SK-N-SH (cell line): ENCODE measurements around the gene SNX32. TPM values are rescaled to one million over a fixed set of nuclear protein-coding genes. Genes with fewer than 3 reads are reported as not detected.
A peak's percentile ranks its signal among the peaks of the same experiment; 100 is the strongest.

Source experiments
- CTCF ChIA-PET: fragments of 300-600, 350-600 bp; formaldehyde crosslinking; extraction: SDS; loops from one replicate; lab custom pipeline; 2021; lab: Yijun Ruan, JAX
- POLR2A ChIA-PET: fragments of 350-600 bp; sonication (Branson Sonifier 250); formaldehyde crosslinking; extraction: SDS; loops from one replicate; lab custom pipeline; 2020; ENCODE audit warnings: antibody characterized with exemption, inconsistent platforms; lab: Yijun Ruan, JAX
- DNase-seq: peaks from one replicate; pipeline ENCODE4 v3.0.0; 2012
- H2AFZ ChIP-seq: fragments of 200-600 bp; sonication (generic); 2 replicates; pipeline ENCODE4 v1.8.1; 2016; ENCODE audit warnings: antibody characterized with exemption, mild to moderate bottlenecking, low read depth
- H3F3A ChIP-seq: fragments of 200-600 bp; sonication (generic); replicated peaks from 2 replicates; pipeline ENCODE3; 2016; ENCODE audit warnings: antibody characterized with exemption, mild to moderate bottlenecking; ENCODE audit not compliant: insufficient read depth
- H3K27ac ChIP-seq, 2 experiments: fragments of 200-500 bp in 1 of 2; fragments of 200-600 bp in 1 of 2; sonication (Bioruptor generic) in 1 of 2; sonication (generic), shearing (Covaris generic) in 1 of 2; 2 replicates each; pipeline versions ENCODE4 v1.5.1 to v1.6.1; 2014 to 2016; ENCODE audit warnings: low read depth in 2 of 2, inconsistent platforms in 1 of 2, low read length in 1 of 2, mild to moderate bottlenecking in 1 of 2, mixed read lengths in 1 of 2
- H3K27me3 ChIP-seq: fragments of 200-600 bp; sonication (generic), shearing (Covaris generic); 2 replicates; pipeline ENCODE4 v1.6.1; 2016; ENCODE audit warnings: mixed run types; ENCODE audit not compliant: insufficient read depth
- H3K36me3 ChIP-seq, 2 experiments: fragments of 200-500 bp in 1 of 2; fragments of 200-600 bp in 1 of 2; sonication (Bioruptor generic) in 1 of 2; sonication (generic) in 1 of 2; replicated peaks in 1 of 2; 2 replicates each; pipeline versions ENCODE3 to v1.5.1; 2014 to 2016; ENCODE audit warnings: low read length in 1 of 2, mild to moderate bottlenecking in 1 of 2; ENCODE audit not compliant: insufficient read depth in 2 of 2, control insufficient read depth in 1 of 2
- H3K4me1 ChIP-seq, 2 experiments: fragments of 200-500 bp in 1 of 2; fragments of 200-600 bp in 1 of 2; sonication (Bioruptor generic) in 1 of 2; sonication (generic), shearing (Covaris generic) in 1 of 2; 2 replicates each; pipeline versions ENCODE4 v1.5.1 to v1.6.1; 2014 to 2016; ENCODE audit warnings: low read depth in 1 of 2, low read length in 1 of 2, mixed run types in 1 of 2; ENCODE audit not compliant: insufficient read depth in 2 of 2, control insufficient read depth in 1 of 2
- H3K4me2 ChIP-seq: fragments of 200-600 bp; sonication (generic), shearing (Covaris generic); 2 replicates; pipeline ENCODE4 v1.6.1; 2017; ENCODE audit warnings: mixed run types
- H3K4me3 ChIP-seq, 2 experiments: fragments of 200-500 bp in 1 of 2; fragments of 200-600 bp in 1 of 2; sonication (Bioruptor generic) in 1 of 2; sonication (generic), shearing (Covaris generic) in 1 of 2; 2 replicates each; pipeline versions ENCODE4 v1.5.1 to v1.8.1; 2014 to 2016; ENCODE audit warnings: low read depth in 2 of 2, inconsistent platforms in 1 of 2, low read length in 1 of 2, mild to moderate bottlenecking in 1 of 2, mixed read lengths in 1 of 2, moderate library complexity in 1 of 2
- H3K79me2 ChIP-seq: fragments of 200-600 bp; sonication (generic); 2 replicates; pipeline ENCODE4 v1.8.1; 2017; ENCODE audit warnings: mild to moderate bottlenecking; ENCODE audit not compliant: insufficient read depth
- H3K9ac ChIP-seq: fragments of 200-600 bp; sonication (generic); 2 replicates; pipeline ENCODE4 v1.6.1; 2017; ENCODE audit warnings: mixed run types
- H3K9me2 ChIP-seq: fragments of 200-600 bp; sonication (generic); 2 replicates; pipeline ENCODE4 v1.6.1; 2017; ENCODE audit warnings: mixed run types
- H3K9me3 ChIP-seq: fragments of 200-600 bp; sonication (generic); 2 replicates; pipeline ENCODE4 v1.6.1; 2017; ENCODE audit warnings: mixed run types, mild to moderate bottlenecking, moderate library complexity
- H4K20me1 ChIP-seq: fragments of 200-600 bp; sonication (generic); 2 replicates; pipeline ENCODE4 v1.6.1; 2017; ENCODE audit warnings: mild to moderate bottlenecking, mixed run types; ENCODE audit not compliant: insufficient read depth
- ELF1 ChIP-seq: IDR thresholded peaks from 2 replicates; pipeline ENCODE4 v1.4.0; 2012
- EZH2phosphoT487 ChIP-seq: fragments of 200-600 bp; sonication (generic); IDR thresholded peaks from 2 replicates; pipeline ENCODE4 v1.6.1; 2017; ENCODE audit warnings: low read depth, mixed run types, mild to moderate bottlenecking, antibody characterized with exemption, moderate library complexity, borderline replicate concordance
- FOSL2 ChIP-seq: IDR thresholded peaks from 2 replicates; pipeline ENCODE4 v1.4.0; 2012; ENCODE audit warnings: low read depth, mild to moderate bottlenecking, moderate library complexity, borderline replicate concordance
- GABPA ChIP-seq: IDR thresholded peaks from 2 replicates; pipeline ENCODE4 v1.4.0; 2012; ENCODE audit warnings: low read depth, mild to moderate bottlenecking
- GATA2 ChIP-seq: sonication (generic); formaldehyde crosslinking; IDR thresholded peaks from 2 replicates; pipeline ENCODE4 v1.5.0; 2020; ENCODE audit warnings: mild to moderate bottlenecking, missing genetic modification reagents
- JUND ChIP-seq: IDR thresholded peaks from 2 replicates; pipeline ENCODE4 v1.4.0; 2012
- MXI1 ChIP-seq: IDR thresholded peaks from 2 replicates; pipeline ENCODE4 v1.6.1; 2012; ENCODE audit warnings: mild to moderate bottlenecking, low read depth, low read length, improper control_type of control experiment
- NRF1 ChIP-seq: IDR thresholded peaks from 2 replicates; pipeline ENCODE4 v1.6.1; 2012; ENCODE audit warnings: low read depth, mild to moderate bottlenecking, low read length
- TAF1 ChIP-seq: IDR thresholded peaks from 2 replicates; pipeline ENCODE4 v1.6.1; 2012; ENCODE audit warnings: low read depth, mild to moderate bottlenecking, low read length, moderate library complexity, borderline replicate concordance
- WGBS: methylation state at CpG from one replicate; pipeline ENCODE4 v1.1.6; 2017; ENCODE audit warnings: low lambda C conversion rate; 5-methylcytosine and 5-hydroxymethylcytosine counted together
- polyA plus RNA-seq, 3 experiments: library from polyadenylated mRNA; depleted of rRNA; stranded (reverse); fragments of >200 nt; gene quantifications; 2 replicates each; pipeline ENCODE4 v1.2.3, GENCODE V29; 2012
- TF ChIP-seq, protein P1 (sequence below): IDR thresholded peaks from 2 replicates; pipeline ENCODE4 v1.4.0; 2012; ENCODE audit warnings: low read depth, borderline replicate concordance
- TF ChIP-seq, protein P2 (sequence below): fragments of 150-350 bp; IDR thresholded peaks from 2 replicates; pipeline ENCODE4 v1.6.1; 2016; ENCODE audit warnings: mild to moderate bottlenecking, low read depth, low read length

Gene SNX32
- polyA plus RNA-seq, 1 of the 3 experiments (the other 2 are of a cell fraction) = 1.0 TPM

DNA sequence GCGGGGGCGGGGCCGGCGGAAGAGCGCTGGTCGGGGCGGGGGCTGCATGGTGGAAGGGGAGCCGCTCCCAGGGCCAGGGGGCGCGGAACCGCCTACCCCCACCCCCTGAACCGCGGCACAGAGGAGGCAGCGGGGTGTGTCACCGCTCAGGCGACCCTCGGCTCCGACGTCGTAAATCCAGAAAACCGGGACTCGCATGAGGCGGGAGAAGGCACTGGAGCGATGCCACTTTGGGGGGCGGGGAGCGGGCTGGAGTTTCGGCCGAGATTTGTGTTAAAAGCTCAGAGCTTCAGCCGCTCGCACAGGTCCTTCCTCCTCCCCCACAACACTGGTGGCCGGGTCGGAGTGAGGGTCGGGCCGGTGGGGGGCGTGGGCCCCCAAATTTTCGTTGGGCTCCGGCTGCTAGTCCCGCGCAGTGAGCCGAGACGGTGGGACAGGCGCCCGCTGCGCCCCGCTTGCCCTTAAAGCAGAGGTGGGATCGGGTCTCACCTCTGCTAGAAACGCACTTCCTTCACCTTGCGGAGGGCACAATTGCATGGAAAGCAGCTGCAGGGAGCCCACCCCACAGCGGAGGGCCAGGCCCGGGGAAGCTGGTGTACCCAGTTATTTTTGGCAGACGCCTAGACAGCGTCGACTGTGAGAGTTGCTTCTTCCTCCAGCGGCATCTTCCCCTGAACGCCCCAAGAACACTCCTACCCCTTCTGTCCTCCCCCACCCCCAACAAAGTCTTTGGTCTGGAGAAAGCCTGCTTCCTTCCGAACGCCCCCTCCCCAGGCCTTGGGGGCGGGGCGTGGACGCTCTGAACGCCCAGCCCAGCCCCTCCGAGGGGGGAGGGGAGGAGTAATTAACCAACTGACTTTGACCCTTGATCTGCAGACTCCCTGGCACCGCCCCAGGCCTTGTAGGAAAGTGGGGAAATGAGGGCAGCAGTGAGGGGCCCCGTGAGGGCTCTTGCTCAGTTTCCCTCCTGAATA, 45.8 kb upstream of the SNX32 start:
- Histone ChIP-seq H3K79me2 (no peaks in the 10 kb centered on the region), H3K4me2 (no peak overlapping the region), H3K4me3 (no peak overlapping the region; a peak in 1 of 4 replicates), H3K27ac (no peak overlapping the region), H3K27me3 (peaks cover 38% of the 10 kb centered on the region), H3K9me3 (no peaks in the 10 kb centered on the region), H3K9me2 (no peaks in the 10 kb centered on the region), H3K4me1 (peaks cover 0 to 2% of the 10 kb centered on the region in 2 experiments; a peak in 1 of 4 replicates), H3K9ac (no peak overlapping the region), H3K36me3 (no peaks in the 10 kb centered on the region), H2AFZ (no peak overlapping the region), H4K20me1 (no peaks in the 10 kb centered on the region), H3F3A (peaks cover 9% of the 10 kb centered on the region)
- TF ChIP-seq EZH2phosphoT487 = peak; percentile 57; the same call in 1 of the 2 replicates
- TF ChIP-seq, protein P1, sequence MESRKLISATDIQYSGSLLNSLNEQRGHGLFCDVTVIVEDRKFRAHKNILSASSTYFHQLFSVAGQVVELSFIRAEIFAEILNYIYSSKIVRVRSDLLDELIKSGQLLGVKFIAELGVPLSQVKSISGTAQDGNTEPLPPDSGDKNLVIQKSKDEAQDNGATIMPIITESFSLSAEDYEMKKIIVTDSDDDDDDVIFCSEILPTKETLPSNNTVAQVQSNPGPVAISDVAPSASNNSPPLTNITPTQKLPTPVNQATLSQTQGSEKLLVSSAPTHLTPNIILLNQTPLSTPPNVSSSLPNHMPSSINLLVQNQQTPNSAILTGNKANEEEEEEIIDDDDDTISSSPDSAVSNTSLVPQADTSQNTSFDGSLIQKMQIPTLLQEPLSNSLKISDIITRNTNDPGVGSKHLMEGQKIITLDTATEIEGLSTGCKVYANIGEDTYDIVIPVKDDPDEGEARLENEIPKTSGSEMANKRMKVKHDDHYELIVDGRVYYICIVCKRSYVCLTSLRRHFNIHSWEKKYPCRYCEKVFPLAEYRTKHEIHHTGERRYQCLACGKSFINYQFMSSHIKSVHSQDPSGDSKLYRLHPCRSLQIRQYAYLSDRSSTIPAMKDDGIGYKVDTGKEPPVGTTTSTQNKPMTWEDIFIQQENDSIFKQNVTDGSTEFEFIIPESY = no peak
- ChIA-PET CTCF (interaction anchor here (1.1 to 19.1 kb wide), 5 partner anchors 7 to 97 kb away, joined by 3 to 152 read pairs (median 19); partner anchors contain the start of genes AP5B1 and KAT5), POLR2A (no interaction called here)
- DNase-seq = peak; percentile 70
- 17% methylated on average over 20 of the region's 64 CpGs for WGBS

- Histone ChIP-seq H3K9me3 (no peaks in the 10 kb centered on the region), H3K9ac (no peak overlapping the region), H3F3A (no peaks in the 10 kb centered on the region), H3K27ac (no peak overlapping the region), H4K20me1 (no peaks in the 10 kb centered on the region), H3K4me2 (no peak overlapping the region), H3K4me3 (no peak overlapping the region), H3K4me1 (peaks cover 0 to 2% of the 10 kb centered on the region in 2 experiments; a peak in 1 of 4 replicates), H3K9me2 (no peaks in the 10 kb centered on the region), H3K27me3 (peaks cover 38% of the 10 kb centered on the region), H3K79me2 (no peaks in the 10 kb centered on the region)
- POLR2A ChIA-PET = no interaction called here
- CTCF ChIA-PET = interaction anchor here (1.1 to 19.1 kb wide), 6 partner anchors 7 to 96 kb away, joined by 3 to 152 read pairs (median 14); partner anchors contain the start of genes AP5B1 and KAT5
- peak; percentile 27 for DNase-seq
- 68% methylated on average over 6 of the region's 6 CpGs for whole genome bisulfite sequencing
- no peak for TF ChIP-seq GABPA
- TF ChIP-seq GATA2 (CRISPR knock-in tag) = no peak
- TF ChIP-seq, protein P2, sequence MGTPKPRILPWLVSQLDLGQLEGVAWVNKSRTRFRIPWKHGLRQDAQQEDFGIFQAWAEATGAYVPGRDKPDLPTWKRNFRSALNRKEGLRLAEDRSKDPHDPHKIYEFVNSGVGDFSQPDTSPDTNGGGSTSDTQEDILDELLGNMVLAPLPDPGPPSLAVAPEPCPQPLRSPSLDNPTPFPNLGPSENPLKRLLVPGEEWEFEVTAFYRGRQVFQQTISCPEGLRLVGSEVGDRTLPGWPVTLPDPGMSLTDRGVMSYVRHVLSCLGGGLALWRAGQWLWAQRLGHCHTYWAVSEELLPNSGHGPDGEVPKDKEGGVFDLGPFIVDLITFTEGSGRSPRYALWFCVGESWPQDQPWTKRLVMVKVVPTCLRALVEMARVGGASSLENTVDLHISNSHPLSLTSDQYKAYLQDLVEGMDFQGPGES = no peak
- TF ChIP-seq FOSL2 = no peak
- no peak for TF ChIP-seq MXI1
- no peak for TF ChIP-seq NRF1
- no peak for TF ChIP-seq JUND
- no peak for TF ChIP-seq TAF1
- no peak for TF ChIP-seq ELF1
- TF ChIP-seq, all 33 proteins: peak for 0
- no peaks in the 10 kb centered on the region for H3K36me3 ChIP-seq
- H2AFZ ChIP-seq = no peak overlapping the region
These were observed 44.9 kb upstream of the SNX32 start for GRCh38 chr11:65788821-65789220.
